Progenitor cell of endocrine pancreas (in vitro differentiated cells): Measurements from ENCODE around the gene CCBE1. TPM values are rescaled to one million over a fixed set of nuclear protein-coding genes. Genes with fewer than 3 reads are reported as not detected.
A peak's percentile ranks its signal among the peaks of the same experiment; 100 is the strongest.

Source experiments
- DNase-seq: peaks from one replicate; pipeline ENCODE4 v3.0.0; 2021; ENCODE audit warnings: low spot score; ENCODE audit not compliant: unreplicated experiment
- H3K27ac Mint-ChIP-seq: 2 replicates; pipeline ENCODE4 v1.8.0; 2021; ENCODE audit warnings: mild to moderate bottlenecking, moderate library complexity, mixed read lengths
- H3K27me3 Mint-ChIP-seq: 2 replicates; pipeline ENCODE4 v1.8.0; 2021; ENCODE audit warnings: mixed read lengths
- H3K36me3 Mint-ChIP-seq: 2 replicates; pipeline ENCODE4 v1.8.0; 2022; ENCODE audit warnings: mixed read lengths; ENCODE audit not compliant: insufficient read depth
- H3K4me1 Mint-ChIP-seq: 2 replicates; pipeline ENCODE4 v1.8.0; 2021; ENCODE audit warnings: low read depth, mixed read lengths
- H3K4me3 Mint-ChIP-seq: 2 replicates; pipeline ENCODE4 v1.8.0; 2021; ENCODE audit warnings: low read depth, mild to moderate bottlenecking, moderate library complexity, mixed read lengths
- H3K9me3 Mint-ChIP-seq: 2 replicates; pipeline ENCODE4 v1.8.0; 2021; ENCODE audit warnings: low read depth, mixed read lengths
- total RNA-seq: library from RNA; stranded (reverse); gene quantifications from 2 replicates; pipeline ENCODE4 v1.2.1, GENCODE V29; 2021
- TF ChIP-seq, protein P1 (sequence below): fragments of 200-600 bp; sonication (generic); IDR thresholded peaks from one replicate; pipeline ENCODE4 v1.5.0; 2021; ENCODE audit warnings: antibody characterized with exemption, mild to moderate bottlenecking; ENCODE audit not compliant: unreplicated experiment

Gene CCBE1
- total RNA-seq, 1 donor from 2014 or later, result 1.2 TPM

DNA sequence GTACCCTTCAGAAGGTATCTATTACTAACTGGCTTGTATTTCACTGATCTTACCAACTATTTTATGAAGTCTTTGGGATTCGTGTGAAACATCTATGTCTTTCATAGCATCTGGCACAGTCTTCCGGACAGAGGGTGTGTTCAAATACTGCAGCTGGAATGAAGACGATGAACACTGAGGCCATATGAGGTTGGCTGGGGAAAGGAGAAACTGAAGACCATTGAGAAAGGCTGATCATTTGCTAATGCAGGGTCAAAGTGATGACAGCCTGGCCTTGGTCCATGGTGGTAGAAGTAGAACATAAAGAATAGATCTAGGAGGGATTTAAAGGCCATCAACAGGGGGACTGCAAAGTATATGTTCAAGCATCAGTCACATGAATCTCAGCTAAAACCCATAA lies 132.7 kb downstream of the CCBE1 start:
- no peak for DNase-seq
- no peak overlapping the region for H3K27ac Mint-ChIP-seq
- H3K4me3 Mint-ChIP-seq, result no peak overlapping the region
- TF ChIP-seq, protein P1, sequence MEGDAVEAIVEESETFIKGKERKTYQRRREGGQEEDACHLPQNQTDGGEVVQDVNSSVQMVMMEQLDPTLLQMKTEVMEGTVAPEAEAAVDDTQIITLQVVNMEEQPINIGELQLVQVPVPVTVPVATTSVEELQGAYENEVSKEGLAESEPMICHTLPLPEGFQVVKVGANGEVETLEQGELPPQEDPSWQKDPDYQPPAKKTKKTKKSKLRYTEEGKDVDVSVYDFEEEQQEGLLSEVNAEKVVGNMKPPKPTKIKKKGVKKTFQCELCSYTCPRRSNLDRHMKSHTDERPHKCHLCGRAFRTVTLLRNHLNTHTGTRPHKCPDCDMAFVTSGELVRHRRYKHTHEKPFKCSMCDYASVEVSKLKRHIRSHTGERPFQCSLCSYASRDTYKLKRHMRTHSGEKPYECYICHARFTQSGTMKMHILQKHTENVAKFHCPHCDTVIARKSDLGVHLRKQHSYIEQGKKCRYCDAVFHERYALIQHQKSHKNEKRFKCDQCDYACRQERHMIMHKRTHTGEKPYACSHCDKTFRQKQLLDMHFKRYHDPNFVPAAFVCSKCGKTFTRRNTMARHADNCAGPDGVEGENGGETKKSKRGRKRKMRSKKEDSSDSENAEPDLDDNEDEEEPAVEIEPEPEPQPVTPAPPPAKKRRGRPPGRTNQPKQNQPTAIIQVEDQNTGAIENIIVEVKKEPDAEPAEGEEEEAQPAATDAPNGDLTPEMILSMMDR, result no peak
- no peaks in the 10 kb centered on the region for H3K9me3 Mint-ChIP-seq
- H3K27me3 Mint-ChIP-seq, result peaks cover 7% of the 10 kb centered on the region
- H3K4me1 Mint-ChIP-seq, result peaks cover 6% of the 10 kb centered on the region
- no peaks in the 10 kb centered on the region for H3K36me3 Mint-ChIP-seq

DNA sequence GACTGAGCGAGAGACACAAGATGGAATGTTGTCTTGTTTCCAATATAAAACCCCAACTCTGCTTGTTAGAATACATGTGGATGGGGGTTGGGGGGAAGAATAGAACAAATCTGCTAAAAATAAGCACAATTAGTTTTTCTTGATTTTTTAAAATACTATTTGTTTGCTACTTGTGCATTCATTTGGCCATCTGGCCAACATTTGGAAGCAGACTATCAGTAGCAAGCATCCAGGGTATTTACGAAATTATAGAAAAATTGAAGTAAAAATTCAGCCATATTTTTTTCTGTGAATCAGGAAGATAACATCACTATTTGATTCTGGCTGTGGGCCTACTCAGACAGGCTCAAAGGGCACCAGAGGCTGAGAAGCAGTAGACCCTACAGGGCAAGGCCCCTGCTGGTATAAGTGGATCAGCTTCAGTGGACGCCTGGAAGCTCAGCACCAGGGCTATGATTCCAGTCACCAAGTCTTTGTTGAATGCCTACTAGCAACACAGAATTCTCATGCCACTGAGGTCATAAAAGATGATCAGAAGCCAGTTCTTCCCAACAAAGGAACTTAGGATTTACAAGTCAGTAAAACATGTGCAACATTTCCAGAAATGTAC lies 133.9 kb downstream of the CCBE1 start:
- peaks cover 6% of the 10 kb centered on the region for H3K4me1 Mint-ChIP-seq
- no peak overlapping the region for H3K4me3 Mint-ChIP-seq
- peaks cover 5% of the 10 kb centered on the region for H3K27me3 Mint-ChIP-seq
- H3K9me3 Mint-ChIP-seq, result no peaks in the 10 kb centered on the region
- TF ChIP-seq, protein P1, result no peak
- no peak for DNase-seq
- no peaks in the 10 kb centered on the region for H3K36me3 Mint-ChIP-seq
- H3K27ac Mint-ChIP-seq, result no peak overlapping the region

DNA sequence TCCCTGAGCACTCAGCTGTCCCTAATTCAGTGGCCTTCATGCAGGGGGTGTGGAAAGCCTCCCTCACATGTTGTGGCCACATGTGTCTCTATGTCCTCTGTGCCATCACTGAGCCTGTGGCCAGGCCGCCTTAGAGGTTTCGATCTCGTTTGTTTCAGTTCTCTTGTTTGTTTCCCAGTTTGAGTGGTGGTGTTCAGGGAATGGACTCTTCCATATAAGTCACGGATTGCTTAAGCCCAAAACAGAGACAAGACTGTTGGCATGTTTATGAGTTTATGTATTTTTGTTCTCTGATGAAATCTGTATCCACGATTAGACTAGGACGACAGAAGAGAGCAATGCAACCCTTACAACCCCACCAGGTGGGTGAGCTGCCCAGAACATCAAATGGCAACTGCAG lies 134.5 kb downstream of the CCBE1 start:
- peaks cover 6% of the 10 kb centered on the region for H3K4me1 Mint-ChIP-seq
- peaks cover 5% of the 10 kb centered on the region for H3K27me3 Mint-ChIP-seq
- no peak overlapping the region for H3K27ac Mint-ChIP-seq
- peaks cover 4% of the 10 kb centered on the region for H3K9me3 Mint-ChIP-seq
- no peak overlapping the region for H3K4me3 Mint-ChIP-seq
- no peak for DNase-seq
- no peaks in the 10 kb centered on the region for H3K36me3 Mint-ChIP-seq
- TF ChIP-seq, protein P1, result no peak

DNA sequence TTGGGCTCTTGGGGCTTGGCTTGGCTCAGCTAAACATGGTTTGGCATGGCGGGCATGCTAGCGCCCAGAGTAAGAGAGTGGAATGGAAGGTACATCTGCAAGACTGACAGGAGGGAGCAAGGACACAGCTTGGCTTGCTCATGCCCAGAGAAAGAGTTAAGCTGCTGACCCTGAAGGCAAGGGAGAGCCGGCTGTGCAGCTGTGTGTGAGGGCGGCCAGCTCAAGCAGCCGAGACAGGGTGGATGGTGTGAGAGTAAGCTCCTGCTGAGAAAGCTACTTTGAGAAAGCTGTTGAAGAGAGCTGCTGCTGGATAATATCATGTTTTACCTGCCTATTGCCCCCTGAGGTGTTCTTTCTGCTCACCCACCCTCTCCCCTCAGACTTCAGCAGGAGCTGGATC lies 135.6 kb downstream of the CCBE1 start:
- Mint-ChIP-seq H3K4me1 (peaks cover 5% of the 10 kb centered on the region), H3K27me3 (peaks cover 5% of the 10 kb centered on the region), H3K36me3 (no peaks in the 10 kb centered on the region), H3K4me3 (no peak overlapping the region), H3K9me3 (peaks cover 6% of the 10 kb centered on the region), H3K27ac (peak overlapping the region; percentile 58)
- TF ChIP-seq, protein P1, result no peak
- DNase-seq, result no peak

DNA sequence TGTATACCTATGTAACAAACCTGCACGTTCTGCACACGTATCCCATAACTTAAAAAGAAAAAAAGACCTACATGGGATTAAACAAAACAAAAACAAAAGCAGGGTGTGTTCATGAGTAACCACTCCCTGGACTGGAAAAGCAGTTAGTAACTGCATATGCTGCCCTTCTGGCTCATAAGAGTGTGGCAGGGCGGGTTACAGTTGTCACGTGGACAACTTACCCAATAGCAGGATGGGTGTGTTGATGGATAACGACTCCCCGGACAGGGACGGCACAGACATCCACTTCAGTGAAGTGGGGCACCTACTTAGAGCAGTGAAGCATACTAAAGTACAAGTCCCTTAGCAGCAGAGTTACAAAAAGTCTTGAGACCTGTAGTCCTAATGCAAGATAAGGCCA lies 136.7 kb downstream of the CCBE1 start:
- TF ChIP-seq, protein P1, result no peak
- Mint-ChIP-seq H3K4me1 (no peaks in the 10 kb centered on the region), H3K36me3 (no peaks in the 10 kb centered on the region), H3K27me3 (peaks cover 5% of the 10 kb centered on the region), H3K27ac (no peak overlapping the region), H3K4me3 (no peak overlapping the region), H3K9me3 (peaks cover 6% of the 10 kb centered on the region)
- no peak for DNase-seq
